Lower lobe of right lung (tissue), 2 donors: ENCODE data around the gene LRRTM3. TPM values are rescaled to one million over a fixed set of nuclear protein-coding genes. Genes with fewer than 3 reads are reported as not detected.

ENCODE experiments used
- ATAC-seq, 2 donors: fragments of 200-7000 bp; cut with Tn5 transposase; one replicate each; pipeline ENCODE4 v1.9.1; 2020 to 2022; ENCODE audit warnings: mild to moderate bottlenecking in 2 of 2, moderate library complexity in 2 of 2
- DNase-seq: peaks from one replicate; pipeline ENCODE4 v3.0.0-alpha.2; 2020
- H3K27ac ChIP-seq: fragments of 200-600 bp; one replicate; pipeline ENCODE4 v1.8.0; 2022
- H3K27me3 ChIP-seq: fragments of 200-600 bp; one replicate; pipeline ENCODE4 v1.8.0; 2022; ENCODE audit warnings: low read depth
- H3K36me3 ChIP-seq: fragments of 200-600 bp; one replicate; pipeline ENCODE4 v1.8.0; 2022; ENCODE audit warnings: mild to moderate bottlenecking
- H3K4me1 ChIP-seq: fragments of 200-600 bp; one replicate; pipeline ENCODE4 v1.8.0; 2022
- H3K4me3 ChIP-seq: fragments of 200-600 bp; one replicate; pipeline ENCODE4 v1.8.0; 2022; ENCODE audit warnings: mild to moderate bottlenecking
- H3K9me3 ChIP-seq: fragments of 200-600 bp; one replicate; pipeline ENCODE4 v1.8.0; 2022
- intact Hi-C: fragments of 100-400 bp; cut with DNase I; formaldehyde crosslinking; loops from one replicate; pipeline ENCODE4 v1.11.0; 2022
- total RNA-seq: library from RNA; stranded (reverse); fragmentation: NEBNext Ultra II Directional; extraction: Animal tissue kit (Norgen Biotek cat#: 25700); gene quantifications from one replicate; pipeline ENCODE4 v1.2.1, GENCODE V29; 2021
- TF ChIP-seq, protein P1 (sequence below): fragments of 200-600 bp; IDR thresholded peaks from one replicate; pipeline ENCODE4 v1.8.0; 2022; ENCODE audit warnings: antibody characterized with exemption, mild to moderate bottlenecking
- donor health status: DM: no; HTN: yes; CAD: no; lungs with severe emphysema.

LRRTM3 gene
- total RNA-seq, 1 donor from 2014 or later: not detected

DNA sequence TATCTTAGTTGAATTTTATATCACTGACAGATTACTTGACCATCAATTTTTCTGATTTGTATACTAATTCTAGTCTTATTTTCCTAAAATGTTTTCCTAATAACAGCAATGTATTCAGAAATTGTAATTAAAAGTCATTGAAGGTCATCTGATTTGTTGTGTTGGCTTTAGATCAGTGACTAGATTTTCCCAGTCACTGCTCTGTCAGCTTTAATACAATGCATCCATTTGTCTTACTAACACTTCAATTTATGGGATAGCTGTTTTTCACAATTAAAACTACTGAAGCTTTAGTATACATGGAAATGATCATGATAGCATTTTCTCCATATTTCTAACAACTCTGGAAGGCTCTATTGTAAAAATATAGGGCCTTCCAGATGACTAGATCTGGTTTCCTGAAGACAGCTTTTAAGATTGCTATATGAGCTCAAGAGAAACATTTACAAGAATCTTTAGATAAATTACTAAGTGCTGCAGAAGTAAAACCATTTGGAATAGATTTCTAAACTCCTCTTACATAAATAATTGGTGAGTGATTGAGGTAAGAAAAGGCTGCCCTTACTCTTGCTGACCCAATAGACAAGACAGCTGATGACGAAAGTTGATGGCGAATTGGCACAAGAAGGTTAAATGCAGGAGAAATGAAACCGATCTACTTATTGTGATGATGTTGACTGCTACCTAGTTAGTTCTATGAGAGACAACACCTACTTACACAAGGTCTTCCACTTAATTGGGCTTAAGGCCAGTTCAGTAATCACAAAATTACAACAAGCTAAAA, 74.1 kb downstream of the LRRTM3 start:
- no peak for DNase-seq
- intact Hi-C loops: no loop called here

DNA sequence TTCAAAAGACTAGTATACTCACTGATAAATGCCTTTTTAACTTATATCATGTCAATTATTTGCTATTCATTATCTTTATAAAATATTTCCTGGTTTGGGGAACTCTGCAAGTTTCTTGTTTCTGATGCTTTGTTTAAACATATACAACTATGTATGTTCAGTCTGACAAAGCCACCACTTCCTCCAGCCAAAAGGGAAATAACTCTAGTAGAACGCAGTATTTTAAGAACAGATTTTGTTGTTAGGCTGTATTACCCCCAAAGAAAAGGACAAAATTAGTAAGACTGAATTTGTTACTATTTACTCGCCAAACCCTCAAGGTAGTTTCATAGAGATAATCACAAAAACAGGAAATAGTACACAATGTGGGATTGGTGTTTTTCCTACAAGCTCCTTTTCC, 78.9 kb downstream of the LRRTM3 start:
- ATAC-seq: no peak
- intact Hi-C loops: no loop called here
- Histone ChIP-seq H3K4me3 (no peak overlapping the region), H3K36me3 (no peaks in the 10 kb centered on the region), H3K9me3 (no peaks in the 10 kb centered on the region), H3K4me1 (no peaks in the 10 kb centered on the region), H3K27ac (no peak overlapping the region), H3K27me3 (no peaks in the 10 kb centered on the region)
- TF ChIP-seq, protein P1, sequence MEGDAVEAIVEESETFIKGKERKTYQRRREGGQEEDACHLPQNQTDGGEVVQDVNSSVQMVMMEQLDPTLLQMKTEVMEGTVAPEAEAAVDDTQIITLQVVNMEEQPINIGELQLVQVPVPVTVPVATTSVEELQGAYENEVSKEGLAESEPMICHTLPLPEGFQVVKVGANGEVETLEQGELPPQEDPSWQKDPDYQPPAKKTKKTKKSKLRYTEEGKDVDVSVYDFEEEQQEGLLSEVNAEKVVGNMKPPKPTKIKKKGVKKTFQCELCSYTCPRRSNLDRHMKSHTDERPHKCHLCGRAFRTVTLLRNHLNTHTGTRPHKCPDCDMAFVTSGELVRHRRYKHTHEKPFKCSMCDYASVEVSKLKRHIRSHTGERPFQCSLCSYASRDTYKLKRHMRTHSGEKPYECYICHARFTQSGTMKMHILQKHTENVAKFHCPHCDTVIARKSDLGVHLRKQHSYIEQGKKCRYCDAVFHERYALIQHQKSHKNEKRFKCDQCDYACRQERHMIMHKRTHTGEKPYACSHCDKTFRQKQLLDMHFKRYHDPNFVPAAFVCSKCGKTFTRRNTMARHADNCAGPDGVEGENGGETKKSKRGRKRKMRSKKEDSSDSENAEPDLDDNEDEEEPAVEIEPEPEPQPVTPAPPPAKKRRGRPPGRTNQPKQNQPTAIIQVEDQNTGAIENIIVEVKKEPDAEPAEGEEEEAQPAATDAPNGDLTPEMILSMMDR: no peak
- DNase-seq: no peak

More for the DNA sequence above, 74.1 kb downstream of the LRRTM3 start:
- Histone ChIP-seq H3K27me3 (no peaks in the 10 kb centered on the region), H3K4me3 (no peak overlapping the region), H3K36me3 (no peaks in the 10 kb centered on the region), H3K27ac (no peak overlapping the region), H3K4me1 (no peaks in the 10 kb centered on the region), H3K9me3 (no peaks in the 10 kb centered on the region)
- ATAC-seq: no peak
- TF ChIP-seq, protein P1: no peak

DNA sequence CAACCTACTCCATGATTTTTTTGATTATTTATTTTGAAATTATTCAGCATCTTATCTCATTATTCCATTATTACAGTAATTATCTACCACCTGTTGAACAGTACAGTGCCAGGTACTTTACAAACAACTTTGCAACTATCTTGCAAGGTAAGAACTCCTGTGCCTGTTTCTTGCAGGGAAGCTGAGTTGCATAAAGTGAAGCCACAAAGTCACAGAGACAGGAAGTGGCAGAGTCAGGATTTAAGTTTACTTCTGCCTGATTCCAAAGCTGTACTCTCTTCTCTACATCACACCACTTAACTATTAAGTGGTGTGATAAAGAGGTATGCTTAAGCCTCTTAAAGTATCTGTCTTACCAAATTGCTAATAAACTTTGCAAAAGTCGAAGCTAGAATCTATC, 80.1 kb downstream of the LRRTM3 start:
- TF ChIP-seq, protein P1: no peak
- no peaks in the 10 kb centered on the region for H3K4me1 ChIP-seq
- H3K27ac ChIP-seq: no peak overlapping the region
- no peak overlapping the region for H3K4me3 ChIP-seq
- no peak for DNase-seq
- H3K9me3 ChIP-seq: no peaks in the 10 kb centered on the region
- intact Hi-C loops: no loop called here
- no peaks in the 10 kb centered on the region for H3K27me3 ChIP-seq
- ATAC-seq: no peak
- H3K36me3 ChIP-seq: no peaks in the 10 kb centered on the region

DNA sequence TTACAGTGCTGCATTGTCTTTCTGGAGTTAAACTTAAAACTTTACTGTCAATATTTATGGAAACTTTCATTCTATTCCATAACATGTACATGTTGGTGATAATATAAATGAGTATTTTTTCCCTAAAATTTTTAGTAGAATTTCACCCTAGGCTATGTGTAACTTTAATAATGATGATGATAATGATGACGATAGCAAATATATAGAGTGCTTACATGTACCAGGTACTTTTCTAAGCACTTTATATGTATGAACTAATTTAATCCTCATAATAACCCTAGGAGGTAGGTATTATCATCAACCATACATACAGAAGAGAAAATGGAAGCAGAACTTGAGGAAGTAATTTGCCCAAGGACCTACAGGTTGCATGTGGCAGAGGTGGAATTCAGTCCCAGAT, 85.6 kb downstream of the LRRTM3 start:
- TF ChIP-seq, protein P1: no peak
- Histone ChIP-seq H3K27me3 (no peaks in the 10 kb centered on the region), H3K9me3 (no peaks in the 10 kb centered on the region), H3K4me1 (no peaks in the 10 kb centered on the region), H3K36me3 (no peaks in the 10 kb centered on the region), H3K4me3 (no peak overlapping the region), H3K27ac (no peak overlapping the region)
- DNase-seq (no peak), ATAC-seq (no peak)
- intact Hi-C loops: no loop called here

DNA sequence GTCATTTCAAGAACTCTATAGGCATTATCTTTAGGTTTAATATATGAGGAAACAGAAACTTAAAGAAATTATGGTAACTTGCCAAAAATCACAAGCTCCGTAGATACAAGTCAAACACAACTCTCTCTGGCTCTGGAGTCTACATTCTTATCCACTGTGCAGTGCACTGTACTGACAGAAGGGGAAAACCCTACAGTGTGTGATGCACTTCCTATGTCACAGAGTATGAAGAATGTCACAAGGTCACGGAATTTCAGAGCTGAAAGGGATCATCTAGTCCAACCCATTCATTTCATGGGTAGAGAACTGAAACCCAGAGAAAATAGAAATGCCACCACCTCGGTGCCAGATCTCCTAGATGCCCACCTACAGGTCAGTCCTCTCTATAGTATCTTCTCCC, 86.1 kb downstream of the LRRTM3 start:
- no peaks in the 10 kb centered on the region for H3K36me3 ChIP-seq
- H3K9me3 ChIP-seq: no peaks in the 10 kb centered on the region
- ATAC-seq: no peak
- TF ChIP-seq, protein P1: no peak
- no peak overlapping the region for H3K4me3 ChIP-seq
- DNase-seq: no peak
- H3K4me1 ChIP-seq: no peaks in the 10 kb centered on the region
- H3K27ac ChIP-seq: no peak overlapping the region
- H3K27me3 ChIP-seq: no peaks in the 10 kb centered on the region
- intact Hi-C loops: no loop called here
